ENCODE measurements around the gene SDK2.

SDK2 gene

DNA sequence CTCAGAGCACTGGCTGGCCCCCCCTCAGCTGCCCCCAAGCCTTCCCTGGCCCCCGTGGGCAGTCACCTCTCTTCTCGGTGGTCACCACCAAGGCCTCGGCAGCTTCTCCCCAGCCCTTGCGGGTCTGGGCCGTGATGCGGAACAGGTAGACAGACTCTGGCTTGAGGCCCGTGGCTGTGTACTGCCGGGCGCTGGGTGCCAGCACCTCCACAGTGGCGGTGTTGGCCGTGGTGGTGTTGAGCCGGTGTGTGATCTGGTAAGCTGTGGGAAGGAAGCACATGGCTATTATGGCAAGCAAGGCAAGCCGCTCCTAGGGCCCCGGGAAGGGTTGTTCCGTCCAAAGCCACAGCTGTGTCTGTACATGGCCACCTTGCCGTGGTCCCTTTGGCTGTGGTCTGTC lies 254.0 kb downstream of the SDK2 start:
- no peak for DNase-seq (ENCODE audit: low read depth)
- no peak overlapping the region for H3K4me3 ChIP-seq (ENCODE audit: low read depth, low read length)
- TF ChIP-seq, protein P1, sequence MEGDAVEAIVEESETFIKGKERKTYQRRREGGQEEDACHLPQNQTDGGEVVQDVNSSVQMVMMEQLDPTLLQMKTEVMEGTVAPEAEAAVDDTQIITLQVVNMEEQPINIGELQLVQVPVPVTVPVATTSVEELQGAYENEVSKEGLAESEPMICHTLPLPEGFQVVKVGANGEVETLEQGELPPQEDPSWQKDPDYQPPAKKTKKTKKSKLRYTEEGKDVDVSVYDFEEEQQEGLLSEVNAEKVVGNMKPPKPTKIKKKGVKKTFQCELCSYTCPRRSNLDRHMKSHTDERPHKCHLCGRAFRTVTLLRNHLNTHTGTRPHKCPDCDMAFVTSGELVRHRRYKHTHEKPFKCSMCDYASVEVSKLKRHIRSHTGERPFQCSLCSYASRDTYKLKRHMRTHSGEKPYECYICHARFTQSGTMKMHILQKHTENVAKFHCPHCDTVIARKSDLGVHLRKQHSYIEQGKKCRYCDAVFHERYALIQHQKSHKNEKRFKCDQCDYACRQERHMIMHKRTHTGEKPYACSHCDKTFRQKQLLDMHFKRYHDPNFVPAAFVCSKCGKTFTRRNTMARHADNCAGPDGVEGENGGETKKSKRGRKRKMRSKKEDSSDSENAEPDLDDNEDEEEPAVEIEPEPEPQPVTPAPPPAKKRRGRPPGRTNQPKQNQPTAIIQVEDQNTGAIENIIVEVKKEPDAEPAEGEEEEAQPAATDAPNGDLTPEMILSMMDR (conservative IDR thresholded peaks at IDR 0.05; ENCODE audit: low read depth, low read length), result no peak

DNA sequence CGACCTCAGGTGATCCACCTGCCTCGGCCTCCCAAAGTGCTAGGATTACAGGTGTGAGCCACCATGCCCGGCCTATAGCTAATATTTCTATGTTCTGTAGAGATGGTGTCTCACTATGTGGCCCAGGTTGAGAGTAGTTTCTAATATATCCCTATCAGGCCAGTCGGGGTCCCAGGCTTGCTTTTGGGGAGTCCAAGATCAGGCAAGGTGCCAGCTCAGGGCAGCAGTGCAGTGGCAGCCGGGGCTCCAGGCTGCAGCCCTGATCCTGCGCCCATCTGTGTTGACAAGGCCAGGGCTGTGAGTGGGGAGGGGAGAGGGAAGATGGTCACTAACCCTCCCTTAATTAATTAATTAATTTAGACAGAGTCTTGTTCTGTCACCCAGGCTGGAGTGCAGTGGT lies 254.8 kb downstream of the SDK2 start:
- no peak for DNase-seq (ENCODE audit: low read depth)
- TF ChIP-seq, protein P1 (conservative IDR thresholded peaks at IDR 0.05; ENCODE audit: low read depth, low read length), result no peak
- no peak overlapping the region for H3K4me3 ChIP-seq (ENCODE audit: low read depth, low read length)

DNA sequence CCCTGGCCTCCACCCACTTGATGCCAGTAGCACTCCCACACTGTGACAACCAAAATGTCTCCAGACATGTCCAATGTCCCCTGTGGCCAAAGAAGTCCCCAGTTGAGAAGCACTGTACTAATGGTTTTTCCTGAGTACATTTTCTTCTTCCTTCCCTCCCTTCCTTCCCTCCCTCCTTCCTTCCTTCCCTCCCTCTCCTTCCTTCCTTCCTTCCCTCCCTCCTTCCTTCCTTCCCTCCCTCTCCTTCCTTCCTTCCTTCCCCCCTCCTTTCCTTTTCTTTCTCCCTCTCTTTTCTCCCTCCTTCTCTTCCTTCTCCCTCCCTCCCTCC lies 255.7 kb downstream of the SDK2 start:
- TF ChIP-seq, protein P1 (conservative IDR thresholded peaks at IDR 0.05; ENCODE audit: low read depth, low read length), result no peak
- DNase-seq (ENCODE audit: low read depth), result no peak

DNA sequence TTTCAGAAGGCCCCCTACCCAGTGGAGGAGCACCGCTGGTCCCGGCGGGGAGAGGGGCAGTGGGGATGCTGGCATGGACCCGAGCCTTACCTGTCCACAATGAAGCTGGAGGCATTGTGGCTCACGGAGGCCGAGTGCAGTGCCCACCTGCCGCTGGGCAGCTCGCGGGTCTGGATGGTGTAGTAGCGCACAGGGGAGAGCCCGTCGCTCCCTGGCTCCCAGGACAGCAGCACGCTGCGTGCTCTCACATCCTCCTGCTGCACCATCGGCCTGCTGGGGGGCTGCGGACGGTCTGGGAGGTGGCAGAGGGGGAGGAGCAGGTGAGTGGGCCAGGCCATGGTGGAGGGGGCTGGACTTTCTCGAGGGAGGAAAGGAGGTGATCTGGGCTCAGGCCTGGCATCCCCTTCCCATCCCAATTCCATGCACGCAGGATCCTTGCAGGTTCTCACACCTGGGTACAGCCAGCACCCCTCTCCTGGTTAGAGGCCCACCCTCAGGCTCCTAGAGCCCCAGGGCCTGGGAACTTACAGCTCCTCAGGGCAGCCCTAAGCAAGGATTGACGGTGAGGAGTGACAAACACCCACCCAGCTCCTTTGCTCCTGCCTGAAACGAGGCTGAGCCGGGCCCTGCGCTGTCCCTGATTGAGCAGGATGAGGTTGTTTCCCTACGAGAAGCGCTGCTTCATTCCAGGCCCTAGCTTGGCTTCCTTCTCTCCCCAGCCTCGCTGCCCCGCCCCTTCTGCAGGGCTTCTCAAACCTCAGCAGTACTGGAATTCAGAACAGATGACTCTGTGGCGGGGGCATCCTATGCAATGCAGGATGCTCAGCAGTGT lies 256.3 kb downstream of the SDK2 start:
- TF ChIP-seq, protein P1 (conservative IDR thresholded peaks at IDR 0.05; ENCODE audit: low read depth, low read length), result no peak
- peak; percentile 60 for DNase-seq (ENCODE audit: low read depth)
- no peak overlapping the region for H3K4me3 ChIP-seq (ENCODE audit: low read depth, low read length)

More for the DNA sequence above, 255.7 kb downstream of the SDK2 start:
- no peak overlapping the region for H3K4me3 ChIP-seq (ENCODE audit: low read depth, low read length)

DNA sequence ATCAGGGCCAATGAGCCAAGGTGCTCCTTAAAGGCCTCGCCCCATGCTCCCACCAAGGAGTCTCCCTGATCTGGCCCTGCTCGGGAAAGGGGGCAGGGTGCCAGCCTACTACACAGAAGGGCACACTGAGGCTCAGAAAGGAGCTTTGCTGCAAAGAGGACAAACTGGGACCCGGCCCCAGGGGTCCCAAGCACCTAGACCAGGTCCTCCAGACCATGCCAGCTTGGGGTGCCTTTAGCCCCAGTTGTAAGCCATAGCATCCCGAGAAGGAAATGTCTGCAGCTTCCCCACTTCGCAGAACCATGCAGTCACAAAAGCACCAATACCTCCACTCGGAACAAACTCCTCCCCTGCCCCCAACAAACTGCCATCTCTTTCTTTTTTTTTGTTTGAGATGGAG lies 257.7 kb downstream of the SDK2 start:
- no peak for DNase-seq (ENCODE audit: low read depth)
- TF ChIP-seq, protein P1 (conservative IDR thresholded peaks at IDR 0.05; ENCODE audit: low read depth, low read length), result no peak
- H3K4me3 ChIP-seq (ENCODE audit: low read depth, low read length), result no peak overlapping the region

DNA sequence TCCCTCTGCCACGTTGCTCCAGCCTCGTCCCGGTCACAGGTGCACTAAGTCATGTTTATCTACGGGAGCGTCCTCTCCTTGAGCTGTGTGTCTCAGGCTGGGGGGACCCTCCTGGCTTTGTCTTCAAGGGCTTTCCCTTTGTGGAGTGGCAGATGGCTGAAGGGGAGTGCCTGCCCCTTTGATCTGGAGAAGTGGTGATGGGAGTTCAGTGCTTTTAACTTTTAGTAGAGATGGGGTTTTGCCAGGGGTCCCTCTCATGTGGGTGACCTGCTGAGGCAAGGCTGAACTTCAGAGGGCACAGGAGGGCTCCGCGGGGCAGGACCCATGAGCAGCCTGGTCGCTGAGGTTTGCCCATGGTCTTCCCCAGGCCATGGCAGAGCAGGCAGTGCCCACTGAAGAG lies 259.3 kb downstream of the SDK2 start:
- TF ChIP-seq, protein P1 (conservative IDR thresholded peaks at IDR 0.05; ENCODE audit: low read depth, low read length), result no peak
- DNase-seq (ENCODE audit: low read depth), result no peak
- no peak overlapping the region for H3K4me3 ChIP-seq (ENCODE audit: low read depth, low read length)
